AG10803 (cell line): ENCODE results near the gene TENM3.
"Not testable (repeated sequence)": the region's sequence is repeated elsewhere in the genome, so short reads cannot be mapped to it uniquely, and the experiment has no call there.

ENCODE experiments used
- DNase-seq: peaks from one replicate; pipeline ENCODE4 v3.0.0; 2010; ENCODE audit warnings: low read depth
- H3K4me3 ChIP-seq: 2 replicates; pipeline ENCODE4 v1.5.1; 2011; ENCODE audit warnings: mild to moderate bottlenecking, low read length, control low read depth
- CTCF ChIP-seq: conservative IDR thresholded peaks from 2 replicates; pipeline ENCODE4 v1.5.1; 2011; ENCODE audit warnings: mild to moderate bottlenecking, low read length, control low read depth, inconsistent platforms

TENM3 gene

GRCh38 chr4:182243204-182243603 is at the start of gene TENM3:
TENM3 (plus strand) TSS chr4:182243402; CDS start chr4:182324021, 80,619 bp downstream.
- not testable (repeated sequence) for H3K4me3 ChIP-seq, DNase-seq

GRCh38 chr4:182194091-182194824 is 48.9 kb upstream of the TENM3 start:
- TF ChIP-seq CTCF = no peak
- H3K4me3 ChIP-seq = no peak overlapping the region
- DNase-seq = no peak

GRCh38 chr4:182197611-182198010 is 45.6 kb upstream of the TENM3 start:
- no peak for TF ChIP-seq CTCF
- no peak overlapping the region for H3K4me3 ChIP-seq
- DNase-seq = no peak

GRCh38 chr4:182201871-182202270 is 41.3 kb upstream of the TENM3 start:
- no peak for TF ChIP-seq CTCF
- no peak overlapping the region for H3K4me3 ChIP-seq
- peak; percentile 64 for DNase-seq

GRCh38 chr4:182202650-182203049 is 40.6 kb upstream of the TENM3 start:
- H3K4me3 ChIP-seq = no peak overlapping the region
- no peak for DNase-seq
- TF ChIP-seq CTCF = no peak

GRCh38 chr4:182203872-182204411 is 39.3 kb upstream of the TENM3 start:
- DNase-seq = no peak
- TF ChIP-seq CTCF = no peak
- H3K4me3 ChIP-seq = no peak overlapping the region

GRCh38 chr4:182205306-182205705 is 37.9 kb upstream of the TENM3 start:
- H3K4me3 ChIP-seq = no peak overlapping the region
- DNase-seq = no peak
- no peak for TF ChIP-seq CTCF

- no peak for DNase-seq
- H3K4me3 ChIP-seq = no peak overlapping the region
- no peak for TF ChIP-seq CTCF
Measured at GRCh38 chr4:182206266-182206665, 36.9 kb upstream of the TENM3 start.
